GM19238 (cell line): ENCODE results near the gene MMS22L.

Experiments
- DNase-seq: peaks from one replicate; pipeline ENCODE4 v3.0.0; 2011; ENCODE audit warnings: low spot score; ENCODE audit not compliant: insufficient read length

The MMS22L gene, protein sequence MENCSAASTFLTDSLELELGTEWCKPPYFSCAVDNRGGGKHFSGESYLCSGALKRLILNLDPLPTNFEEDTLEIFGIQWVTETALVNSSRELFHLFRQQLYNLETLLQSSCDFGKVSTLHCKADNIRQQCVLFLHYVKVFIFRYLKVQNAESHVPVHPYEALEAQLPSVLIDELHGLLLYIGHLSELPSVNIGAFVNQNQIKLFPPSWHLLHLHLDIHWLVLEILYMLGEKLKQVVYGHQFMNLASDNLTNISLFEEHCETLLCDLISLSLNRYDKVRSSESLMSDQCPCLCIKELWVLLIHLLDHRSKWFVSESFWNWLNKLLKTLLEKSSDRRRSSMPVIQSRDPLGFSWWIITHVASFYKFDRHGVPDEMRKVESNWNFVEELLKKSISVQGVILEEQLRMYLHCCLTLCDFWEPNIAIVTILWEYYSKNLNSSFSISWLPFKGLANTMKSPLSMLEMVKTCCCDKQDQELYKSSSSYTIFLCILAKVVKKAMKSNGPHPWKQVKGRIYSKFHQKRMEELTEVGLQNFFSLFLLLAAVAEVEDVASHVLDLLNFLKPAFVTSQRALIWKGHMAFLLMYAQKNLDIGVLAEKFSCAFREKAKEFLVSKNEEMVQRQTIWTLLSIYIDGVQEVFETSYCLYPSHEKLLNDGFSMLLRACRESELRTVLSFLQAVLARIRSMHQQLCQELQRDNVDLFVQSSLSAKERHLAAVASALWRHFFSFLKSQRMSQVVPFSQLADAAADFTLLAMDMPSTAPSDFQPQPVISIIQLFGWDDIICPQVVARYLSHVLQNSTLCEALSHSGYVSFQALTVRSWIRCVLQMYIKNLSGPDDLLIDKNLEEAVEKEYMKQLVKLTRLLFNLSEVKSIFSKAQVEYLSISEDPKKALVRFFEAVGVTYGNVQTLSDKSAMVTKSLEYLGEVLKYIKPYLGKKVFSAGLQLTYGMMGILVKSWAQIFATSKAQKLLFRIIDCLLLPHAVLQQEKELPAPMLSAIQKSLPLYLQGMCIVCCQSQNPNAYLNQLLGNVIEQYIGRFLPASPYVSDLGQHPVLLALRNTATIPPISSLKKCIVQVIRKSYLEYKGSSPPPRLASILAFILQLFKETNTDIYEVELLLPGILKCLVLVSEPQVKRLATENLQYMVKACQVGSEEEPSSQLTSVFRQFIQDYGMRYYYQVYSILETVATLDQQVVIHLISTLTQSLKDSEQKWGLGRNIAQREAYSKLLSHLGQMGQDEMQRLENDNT

DNA sequence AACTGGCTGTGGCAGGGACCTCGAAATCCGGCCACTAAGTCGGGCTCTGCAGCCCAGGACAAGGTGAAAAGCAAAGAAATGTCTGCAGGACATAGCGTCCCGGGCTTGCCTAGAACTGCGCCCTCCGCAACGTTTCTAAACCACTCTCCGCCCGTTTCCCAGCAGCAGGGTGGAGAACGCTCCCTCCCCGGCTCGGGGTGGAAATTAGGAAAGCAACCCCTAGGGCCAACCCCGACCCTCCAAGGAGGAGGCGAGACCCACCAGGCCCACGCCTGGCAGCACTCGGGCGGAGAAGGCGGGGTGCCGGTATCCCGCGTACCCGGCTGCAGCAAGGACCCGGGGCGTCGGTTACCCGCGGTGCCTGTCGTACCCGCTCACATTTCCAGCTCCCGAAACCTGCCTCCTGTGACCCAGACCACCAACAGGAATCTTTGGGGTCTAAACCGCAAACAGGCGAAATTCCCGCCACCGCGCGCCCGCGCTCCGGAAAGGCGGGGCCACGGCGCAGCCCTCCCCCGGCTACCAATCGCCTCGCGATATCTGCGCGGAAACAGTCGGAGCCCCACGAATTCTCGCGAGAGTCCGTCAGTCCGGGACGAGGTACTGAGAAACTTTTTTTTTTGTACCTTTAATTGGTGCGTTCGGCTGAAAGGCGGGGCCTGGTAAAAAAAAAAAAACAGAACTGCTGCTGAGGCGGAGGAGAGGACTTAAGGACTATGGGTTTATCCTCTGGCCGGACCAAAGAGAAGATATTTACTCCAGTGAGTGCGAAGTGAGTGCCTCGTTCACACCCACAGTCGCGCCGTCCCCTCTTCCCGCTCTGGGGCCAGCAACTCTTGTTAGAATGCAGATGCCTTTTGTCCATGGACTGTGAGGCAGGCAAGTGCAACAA is at the start of gene MMS22L:
TSS of gene MMS22L (minus strand) at position 491 of the 892 bp plus-strand sequence. CDS start 739 bp downstream, outside the sequence.
- DNase-seq = peak; percentile 63

DNA sequence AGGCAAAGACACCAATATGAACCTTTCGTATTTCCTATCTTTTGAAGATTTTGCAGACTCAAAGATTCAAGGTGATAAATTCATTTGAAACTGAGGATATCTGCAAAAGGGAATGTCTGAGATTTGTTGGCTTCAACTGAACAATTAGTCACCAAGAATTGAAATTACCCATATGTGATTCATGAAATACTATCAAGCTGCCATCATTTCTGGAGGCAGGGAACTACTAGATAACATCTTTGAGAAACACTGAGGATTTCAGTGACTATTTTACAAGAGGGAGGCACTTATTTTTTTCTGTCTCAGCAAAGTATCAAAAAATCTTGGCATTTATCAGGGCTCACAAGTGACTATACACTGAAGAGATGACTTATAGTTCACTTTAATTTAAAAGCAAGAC is 39.8 kb upstream of the MMS22L start:
- DNase-seq = no peak

DNA sequence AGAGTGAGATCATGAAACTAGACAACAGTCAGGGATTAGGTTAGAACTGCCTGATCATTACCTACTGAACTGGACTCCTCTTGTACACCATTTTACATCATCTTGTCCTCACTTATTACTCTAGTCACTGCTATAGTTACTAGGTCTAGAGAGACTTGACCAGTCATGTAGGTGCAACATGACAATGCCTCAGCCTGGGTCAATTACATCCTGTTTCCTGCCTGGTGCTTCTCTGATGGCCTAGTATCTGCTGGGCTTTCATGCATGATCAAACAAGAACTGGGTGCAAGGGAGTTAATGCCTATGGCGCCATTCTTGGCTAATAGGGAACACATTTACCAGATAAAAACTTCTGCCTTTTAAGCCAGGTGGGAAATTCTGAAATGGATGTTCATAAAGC is 39.2 kb upstream of the MMS22L start:
- no peak for DNase-seq

DNA sequence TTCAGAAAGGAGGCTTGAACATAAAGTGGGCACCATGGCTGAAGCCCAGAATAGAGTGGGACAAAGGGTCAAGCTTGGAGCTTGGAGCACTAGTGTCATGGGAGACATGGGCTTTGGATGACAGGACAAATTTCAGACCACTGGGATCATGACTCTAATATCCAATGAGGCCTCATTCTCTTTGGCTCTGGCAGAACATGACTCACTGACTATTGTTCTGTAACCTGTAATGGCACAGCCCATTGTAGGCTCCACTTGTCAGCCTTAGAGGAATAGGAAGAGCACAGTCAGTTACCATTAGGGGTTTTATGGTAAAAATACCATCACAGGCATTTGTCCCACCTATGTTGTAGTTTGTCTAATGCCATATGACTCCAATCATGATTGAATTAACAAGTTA is 34.0 kb upstream of the MMS22L start:
- no peak for DNase-seq

DNA sequence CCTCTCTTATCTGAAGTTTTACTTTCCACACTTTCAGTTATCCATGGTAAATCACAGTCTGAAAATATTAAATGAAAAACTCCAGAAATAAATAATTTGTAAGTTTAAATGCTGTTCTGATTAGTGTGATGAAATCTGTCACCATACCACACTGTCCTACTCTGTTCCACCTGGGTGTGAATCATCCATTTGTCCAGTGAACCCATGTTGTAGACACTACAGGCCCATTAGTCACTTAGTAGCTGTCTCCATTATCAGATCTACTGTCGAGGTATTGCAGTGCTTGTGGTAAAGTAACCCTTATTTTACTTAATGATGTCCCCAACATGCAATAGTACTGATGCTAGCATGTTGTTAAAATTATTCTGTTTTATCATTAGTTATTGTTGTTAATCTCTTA is 29.2 kb upstream of the MMS22L start:
- no peak for DNase-seq

DNA sequence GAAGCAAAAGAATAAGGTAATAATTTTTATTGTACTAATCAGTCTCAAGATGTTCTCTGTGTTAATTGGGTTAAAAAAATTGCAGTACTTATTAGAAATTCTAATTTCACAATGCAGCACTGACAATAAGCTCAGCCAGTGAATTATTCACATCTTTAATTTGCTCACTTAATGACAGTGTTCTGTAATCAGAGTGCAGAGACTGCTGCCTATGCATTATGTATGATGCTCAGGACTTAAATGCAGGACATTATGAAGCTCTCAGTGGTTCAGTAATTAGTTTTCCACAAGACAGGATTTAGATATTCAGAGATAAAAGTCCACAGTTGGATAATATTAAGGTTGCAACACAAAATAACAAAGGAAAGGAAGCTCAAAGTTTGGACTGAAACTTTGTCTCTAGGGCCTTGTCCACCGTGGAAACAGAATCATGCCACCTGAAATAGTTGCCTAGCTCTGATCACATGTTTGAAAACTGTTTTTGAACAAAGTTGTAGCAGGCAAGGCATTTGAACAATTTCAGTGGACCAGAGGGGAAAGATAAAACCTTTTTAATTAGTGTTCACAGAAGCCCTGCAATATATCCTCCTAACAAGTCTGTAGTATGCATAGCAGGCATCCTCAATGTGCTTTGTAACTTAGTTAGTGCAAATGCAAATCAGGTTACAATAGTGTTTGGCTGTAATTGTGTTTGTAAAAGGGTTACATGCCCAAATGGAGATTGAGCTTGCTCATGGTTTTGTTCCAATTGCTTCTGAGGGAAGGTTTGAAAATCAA is 23.7 kb upstream of the MMS22L start:
- DNase-seq = no peak

DNA sequence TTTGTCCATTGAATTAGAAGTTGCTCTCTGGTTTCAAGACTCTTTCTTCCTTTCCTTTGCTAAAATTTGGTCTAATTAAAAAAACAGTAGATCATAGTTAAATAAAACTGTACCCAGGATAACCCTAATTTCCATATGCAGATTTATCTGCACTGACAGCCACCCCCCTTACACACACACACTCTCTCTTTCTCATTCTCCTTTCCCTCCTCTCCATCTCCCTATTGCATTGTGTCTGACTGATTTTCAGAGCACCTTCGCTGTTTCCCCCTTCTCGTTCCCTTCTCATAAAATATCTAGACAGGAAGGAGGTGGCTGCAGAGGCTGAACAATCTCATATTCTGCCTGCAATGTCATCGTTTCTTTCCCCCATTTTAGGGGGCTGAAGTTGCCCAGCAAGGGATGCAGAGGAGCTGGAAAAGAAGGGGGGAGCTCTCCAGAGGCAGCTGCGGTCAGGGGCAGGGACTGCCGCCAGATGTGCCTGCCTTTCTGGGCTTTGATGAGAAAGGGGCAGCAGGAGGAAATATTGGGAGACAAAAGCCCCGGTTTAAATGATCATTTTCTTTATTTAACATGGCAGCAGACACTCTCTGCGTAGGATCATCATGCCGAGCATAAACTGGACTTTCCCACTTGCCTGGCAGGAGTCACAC is 22.5 kb upstream of the MMS22L start:
- DNase-seq = no peak

DNA sequence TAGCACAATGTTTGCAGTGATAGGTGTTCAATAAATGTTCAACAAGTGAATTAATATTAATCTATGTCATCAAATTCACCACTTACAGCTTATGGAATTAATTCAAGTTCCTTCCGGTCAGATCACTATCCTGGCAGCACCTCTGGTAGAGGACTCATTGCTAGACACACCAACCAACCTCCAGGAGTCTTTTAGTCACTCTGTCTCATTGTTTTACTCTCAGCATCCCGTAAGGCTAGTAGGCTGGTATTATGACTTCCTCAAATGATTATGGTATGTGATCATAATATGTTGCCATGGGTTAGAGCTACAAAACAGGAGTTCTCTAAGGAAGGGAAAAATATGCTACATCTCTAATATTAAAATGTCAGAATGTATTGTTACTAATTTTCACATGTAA is 21.7 kb upstream of the MMS22L start:
- no peak for DNase-seq

DNA sequence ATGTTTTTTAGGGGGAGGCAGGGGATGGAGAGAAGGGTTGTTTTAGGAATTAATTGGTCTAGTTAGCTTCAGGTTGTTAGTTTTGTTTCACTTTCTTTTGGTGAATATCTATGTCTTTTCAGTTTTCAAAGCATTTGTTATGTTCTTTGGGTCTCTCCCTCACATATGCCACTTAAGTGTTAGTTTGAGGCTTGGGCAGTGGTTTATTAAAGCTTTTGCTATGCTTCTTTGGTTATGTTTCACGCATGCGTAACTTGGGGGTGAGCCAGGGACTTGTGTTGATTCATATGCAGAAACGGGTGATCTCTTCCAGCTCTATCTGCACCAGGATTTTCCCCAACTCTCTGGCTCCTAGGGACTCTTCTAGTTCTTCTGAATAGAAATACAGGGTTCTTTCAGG is 11.4 kb upstream of the MMS22L start:
- no peak for DNase-seq

DNA sequence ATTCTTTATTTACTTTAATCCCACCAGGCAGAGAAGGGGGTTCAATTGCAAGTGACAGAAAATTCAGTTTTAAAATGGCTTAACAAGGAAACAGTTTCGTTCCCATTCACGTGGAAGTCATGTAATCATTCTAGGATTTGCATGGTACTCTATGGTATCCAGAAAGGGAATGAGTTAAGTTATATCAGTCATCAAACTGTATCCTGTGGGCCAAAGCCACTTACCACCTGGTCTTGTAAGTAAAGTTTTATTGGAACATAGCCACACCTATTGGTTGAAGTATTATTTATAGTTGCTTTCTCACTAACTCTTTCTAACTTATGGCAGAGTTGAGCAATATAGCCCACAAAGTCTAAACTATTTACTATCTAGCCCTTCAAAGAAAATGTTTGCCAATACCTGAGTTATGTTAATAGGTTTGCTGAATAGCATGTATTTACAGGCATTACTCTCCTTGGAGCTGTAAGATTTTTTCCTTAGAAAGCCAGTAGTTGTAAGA is 10.2 kb upstream of the MMS22L start:
- DNase-seq = no peak

DNA sequence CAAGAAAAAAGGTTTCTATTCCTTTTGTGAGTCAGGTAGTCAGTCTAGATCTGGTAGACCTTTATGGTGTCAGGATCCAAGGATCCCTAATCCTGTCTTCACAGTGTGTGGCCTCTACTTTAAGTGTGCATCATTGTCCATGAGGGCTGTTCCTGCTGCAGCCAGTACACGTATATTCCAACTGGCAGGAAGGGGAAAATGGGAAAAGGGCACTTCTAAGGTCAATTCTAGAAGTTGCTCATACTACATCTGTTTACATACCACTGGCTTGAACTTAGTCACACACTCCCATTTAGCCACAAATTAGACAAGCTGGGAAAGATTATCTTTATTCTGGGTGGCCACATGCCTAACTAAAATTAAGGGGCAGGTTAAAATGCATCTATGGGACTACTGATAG is 9.7 kb upstream of the MMS22L start:
- no peak for DNase-seq

DNA sequence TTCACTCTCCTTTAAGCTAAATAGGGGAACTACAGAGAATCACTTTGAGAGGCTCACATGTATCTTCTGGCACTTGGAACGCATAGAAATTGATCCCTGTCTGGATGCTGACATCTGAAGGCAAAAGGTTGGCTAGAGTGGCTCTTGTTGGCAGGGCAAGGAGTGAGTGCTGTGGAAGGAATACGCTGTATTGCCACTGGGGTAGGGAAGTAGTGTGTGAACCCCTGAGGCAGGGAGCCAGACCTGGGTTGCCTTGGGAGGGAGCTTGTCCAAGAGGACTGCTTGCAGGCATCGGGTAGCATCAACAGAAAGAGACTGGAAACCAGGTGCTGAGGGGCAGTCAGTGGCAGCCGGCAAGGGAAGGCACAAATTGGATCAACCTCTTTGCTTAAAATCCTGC is 8.9 kb upstream of the MMS22L start:
- no peak for DNase-seq

DNA sequence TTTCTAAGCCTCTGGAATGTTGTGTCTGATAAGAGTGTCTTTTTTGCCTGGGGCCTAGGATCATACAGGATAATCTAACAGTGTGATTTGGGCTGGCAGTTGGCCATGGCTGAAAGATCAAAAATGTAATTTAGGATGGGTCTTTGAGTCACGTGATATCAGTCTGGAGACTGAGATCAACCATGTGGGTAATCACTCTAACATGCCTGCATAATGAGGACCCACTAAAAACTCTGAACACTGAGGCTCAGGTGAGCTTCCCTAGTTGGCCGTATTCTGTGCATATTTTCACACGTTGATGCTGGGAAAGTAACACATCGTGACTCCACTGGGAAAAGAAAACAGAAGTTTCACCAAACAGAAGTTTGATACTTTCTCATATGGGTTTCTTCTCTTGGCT is 6.3 kb upstream of the MMS22L start:
- DNase-seq = no peak

DNA sequence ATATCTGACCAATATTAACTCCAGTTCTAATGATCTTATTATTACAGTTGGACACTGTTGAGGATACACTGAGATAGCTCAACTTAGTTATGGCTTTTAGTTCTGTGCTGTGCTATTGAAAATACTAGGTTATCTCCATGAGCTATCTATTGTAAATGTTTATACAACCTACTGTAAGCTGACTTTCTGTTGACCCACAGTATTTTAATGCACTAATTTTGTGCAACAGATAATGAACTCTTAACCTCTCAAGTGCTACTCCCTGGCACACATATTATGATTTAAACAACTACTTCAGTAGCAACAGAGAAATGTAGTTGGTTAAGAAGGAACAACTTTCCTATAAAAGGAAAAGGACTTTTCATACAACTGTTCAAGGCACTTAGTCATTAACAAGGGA is 5.2 kb upstream of the MMS22L start:
- DNase-seq = no peak

DNA sequence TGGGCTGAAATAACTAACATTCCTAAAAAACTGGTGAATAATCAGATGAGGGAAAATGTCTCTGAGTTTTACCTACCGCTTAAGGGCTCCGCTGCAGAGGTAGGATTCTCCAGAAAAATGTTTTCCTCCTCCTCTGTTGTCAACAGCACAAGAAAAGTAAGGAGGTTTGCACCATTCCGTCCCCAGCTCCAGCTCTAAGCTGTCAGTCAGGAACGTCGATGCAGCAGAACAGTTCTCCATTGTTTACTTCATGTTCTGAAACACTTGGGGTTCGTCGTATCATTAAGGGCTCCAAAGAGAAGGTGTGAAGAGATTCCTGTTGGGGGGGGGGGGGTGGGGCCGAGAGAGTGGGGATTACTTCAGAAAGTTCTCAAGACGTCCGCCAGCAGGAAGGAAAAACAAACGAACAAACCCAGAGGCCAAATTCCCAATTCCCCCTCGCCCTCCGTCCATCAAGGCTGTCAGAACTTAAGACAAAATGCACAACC is 734 bp downstream of the MMS22L start:
- no peak for DNase-seq

DNA sequence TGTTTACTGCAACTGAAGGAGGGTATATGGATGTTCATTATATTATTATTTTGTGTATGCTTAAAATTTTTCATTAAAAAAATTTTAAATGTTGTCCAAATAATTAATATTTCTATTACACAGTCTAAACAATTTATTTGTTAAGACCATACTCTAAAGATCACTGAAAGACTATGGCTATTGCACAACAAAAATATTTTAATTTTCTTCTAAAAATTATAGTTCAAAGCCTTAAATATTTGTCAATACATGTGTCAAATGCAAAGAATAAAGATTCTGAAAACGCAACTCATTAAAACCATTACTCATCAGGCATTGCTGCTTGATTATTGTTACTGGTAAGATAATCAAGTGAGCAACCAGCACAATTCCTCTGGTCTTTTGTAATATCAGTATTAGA is 2.2 kb downstream of the MMS22L start:
- no peak for DNase-seq

DNA sequence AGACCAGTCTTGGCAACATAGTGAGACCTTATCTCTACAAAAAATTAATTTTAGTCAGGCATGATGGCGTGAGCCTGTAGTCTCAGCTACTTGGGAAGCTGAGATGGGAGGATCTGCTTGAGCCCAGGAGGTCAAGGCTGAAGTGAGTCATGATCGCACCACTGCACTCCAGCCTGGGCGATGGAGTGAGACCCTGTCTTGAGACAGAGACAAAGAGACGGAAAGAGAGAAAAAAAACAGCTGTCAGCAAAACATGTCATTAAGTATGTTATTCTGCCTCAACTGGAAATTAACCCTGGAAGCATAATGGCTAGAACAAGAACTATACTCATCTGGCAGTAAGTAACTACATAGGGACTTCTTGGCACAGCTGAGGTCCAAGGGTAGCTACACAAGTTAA is 7.2 kb downstream of the MMS22L start:
- no peak for DNase-seq

DNA sequence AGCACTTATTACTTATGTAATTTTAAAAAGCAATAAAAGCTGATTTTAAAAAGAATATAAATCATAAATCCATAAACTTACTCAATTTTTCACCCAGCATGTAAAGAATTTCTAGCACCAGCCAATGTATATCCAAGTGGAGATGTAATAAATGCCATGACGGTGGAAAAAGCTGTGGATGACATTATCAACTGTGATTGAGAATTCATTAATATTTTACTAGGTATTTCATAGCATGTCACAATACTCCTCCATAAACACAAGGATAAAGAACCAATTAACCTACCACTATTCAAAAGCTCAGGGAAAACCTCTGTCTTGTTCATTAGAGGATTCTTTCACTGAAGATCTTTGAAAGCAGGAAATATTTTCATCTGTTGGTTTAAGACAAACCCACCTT is 13.2 kb downstream of the MMS22L start:
- DNase-seq = no peak

DNA sequence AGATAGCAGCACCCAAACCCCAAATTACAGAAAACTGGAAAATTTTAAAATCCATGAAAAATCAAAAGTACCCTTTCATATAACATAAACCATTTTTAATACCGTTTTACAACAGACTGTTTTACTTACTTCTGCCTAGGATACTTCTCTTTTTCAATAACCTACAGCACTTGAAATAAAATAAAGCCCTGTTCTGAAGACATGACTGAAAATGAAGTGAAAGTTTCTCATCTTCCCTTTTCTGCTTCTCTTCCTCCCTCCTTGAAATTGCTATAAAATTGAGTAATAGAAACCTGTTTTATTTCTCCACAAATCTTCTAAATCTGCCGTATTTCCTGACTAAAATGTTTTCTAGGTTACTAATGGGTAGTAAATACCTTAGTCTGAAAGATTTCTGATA is 20.3 kb downstream of the MMS22L start:
- DNase-seq = no peak
